ENCODE data around the gene HSD11B2.

Gene HSD11B2

DNA sequence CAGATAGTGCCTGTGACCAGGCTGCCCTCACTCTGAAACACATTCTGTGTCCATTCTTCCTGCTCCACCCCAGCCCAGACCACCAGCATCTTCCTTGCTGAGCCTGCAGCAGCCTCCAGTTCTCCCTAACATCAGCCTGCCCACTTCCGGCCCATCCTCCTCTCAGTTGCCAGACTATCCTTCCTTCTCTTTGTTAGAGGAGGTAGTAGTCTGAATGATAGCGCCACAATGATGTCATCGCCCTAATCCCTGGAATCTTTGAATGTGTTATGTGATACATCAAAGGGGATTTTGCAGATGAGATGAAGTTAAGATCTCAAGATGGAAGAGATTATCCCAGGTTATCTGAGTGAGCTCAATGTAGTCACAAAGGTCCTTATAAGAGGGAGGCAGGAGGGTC lies 11.4 kb upstream of the HSD11B2 start:
- CTCF ChIA-PET: interaction anchor here (1.0 kb wide), 1 partner anchor 141 kb away, joined by 3 read pairs; the partner anchor contains the start of gene PLEKHG4
- H3K4me3 ChIP-seq (ENCODE audit: low read depth, low read length): no peak overlapping the region
- DNase-seq (ENCODE audit: low read depth, low spot score): no peak
- TF ChIP-seq, protein P1, sequence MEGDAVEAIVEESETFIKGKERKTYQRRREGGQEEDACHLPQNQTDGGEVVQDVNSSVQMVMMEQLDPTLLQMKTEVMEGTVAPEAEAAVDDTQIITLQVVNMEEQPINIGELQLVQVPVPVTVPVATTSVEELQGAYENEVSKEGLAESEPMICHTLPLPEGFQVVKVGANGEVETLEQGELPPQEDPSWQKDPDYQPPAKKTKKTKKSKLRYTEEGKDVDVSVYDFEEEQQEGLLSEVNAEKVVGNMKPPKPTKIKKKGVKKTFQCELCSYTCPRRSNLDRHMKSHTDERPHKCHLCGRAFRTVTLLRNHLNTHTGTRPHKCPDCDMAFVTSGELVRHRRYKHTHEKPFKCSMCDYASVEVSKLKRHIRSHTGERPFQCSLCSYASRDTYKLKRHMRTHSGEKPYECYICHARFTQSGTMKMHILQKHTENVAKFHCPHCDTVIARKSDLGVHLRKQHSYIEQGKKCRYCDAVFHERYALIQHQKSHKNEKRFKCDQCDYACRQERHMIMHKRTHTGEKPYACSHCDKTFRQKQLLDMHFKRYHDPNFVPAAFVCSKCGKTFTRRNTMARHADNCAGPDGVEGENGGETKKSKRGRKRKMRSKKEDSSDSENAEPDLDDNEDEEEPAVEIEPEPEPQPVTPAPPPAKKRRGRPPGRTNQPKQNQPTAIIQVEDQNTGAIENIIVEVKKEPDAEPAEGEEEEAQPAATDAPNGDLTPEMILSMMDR (IDR thresholded peaks at IDR 0.05; ENCODE audit: insufficient read depth, low read length, missing control alignments): no peak
- POLR2A ChIA-PET: no interaction called here

DNA sequence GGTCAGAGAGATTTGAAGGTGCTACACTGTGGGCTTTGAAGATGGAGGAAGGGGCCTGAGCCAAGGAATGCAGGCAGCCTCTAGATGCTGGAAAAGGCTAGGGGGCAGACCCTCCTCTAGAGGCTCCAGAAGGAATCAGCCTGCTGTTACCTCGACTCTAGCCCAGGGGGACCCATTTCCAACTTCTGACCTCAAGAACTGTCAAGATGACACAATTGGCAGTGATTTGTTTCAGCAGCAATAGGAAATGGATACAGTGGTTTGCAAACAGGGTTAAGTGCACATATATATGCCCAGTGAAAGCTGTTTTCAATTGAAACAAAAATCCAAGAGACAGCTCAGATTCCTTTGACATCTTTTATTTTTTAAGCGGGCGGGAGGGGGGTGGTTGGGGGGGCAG lies 11.0 kb upstream of the HSD11B2 start:
- ChIA-PET POLR2A (interaction anchor here (0.6 kb wide), 1 partner anchor 82 kb away, joined by 4 read pairs; no protein-coding TSS in a partner anchor), CTCF (interaction anchor here (1.0 to 9.7 kb wide), 2 partner anchors 45 to 141 kb away, joined by 3 to 154 read pairs; partner anchors contain the start of gene PLEKHG4)
- no peak for DNase-seq (ENCODE audit: low read depth, low spot score)
- no peak overlapping the region for H3K4me3 ChIP-seq (ENCODE audit: low read depth, low read length)
- TF ChIP-seq, protein P1 (IDR thresholded peaks at IDR 0.05; ENCODE audit: insufficient read depth, low read length, missing control alignments): no peak

GRCh38 chr16:67421030-67421429 lies 9.9 kb upstream of the HSD11B2 start:
- TF ChIP-seq, protein P1 (IDR thresholded peaks at IDR 0.05; ENCODE audit: insufficient read depth, low read length, missing control alignments): no peak
- no peak for DNase-seq (ENCODE audit: low read depth, low spot score)
- ChIA-PET CTCF (interaction anchor here (1.3 to 9.7 kb wide), 4 partner anchors 11 to 160 kb away, joined by 3 to 154 read pairs (median 4); no protein-coding TSS in a partner anchor), POLR2A (interaction anchor here (0.7 kb wide), 1 partner anchor 403 kb away, joined by 4 read pairs; no protein-coding TSS in a partner anchor)
- H3K4me3 ChIP-seq (ENCODE audit: low read depth, low read length): no peak overlapping the region

GRCh38 chr16:67423015-67423414 lies 7.9 kb upstream of the HSD11B2 start:
- POLR2A ChIA-PET: no interaction called here
- TF ChIP-seq, protein P1 (IDR thresholded peaks at IDR 0.05; ENCODE audit: insufficient read depth, low read length, missing control alignments): no peak
- CTCF ChIA-PET: interaction anchor here (0.9 to 9.7 kb wide), 3 partner anchors 24 to 163 kb away, joined by 4 to 154 read pairs (median 15); no protein-coding TSS in a partner anchor
- DNase-seq (ENCODE audit: low read depth, low spot score): no peak
- no peak overlapping the region for H3K4me3 ChIP-seq (ENCODE audit: low read depth, low read length)

DNA sequence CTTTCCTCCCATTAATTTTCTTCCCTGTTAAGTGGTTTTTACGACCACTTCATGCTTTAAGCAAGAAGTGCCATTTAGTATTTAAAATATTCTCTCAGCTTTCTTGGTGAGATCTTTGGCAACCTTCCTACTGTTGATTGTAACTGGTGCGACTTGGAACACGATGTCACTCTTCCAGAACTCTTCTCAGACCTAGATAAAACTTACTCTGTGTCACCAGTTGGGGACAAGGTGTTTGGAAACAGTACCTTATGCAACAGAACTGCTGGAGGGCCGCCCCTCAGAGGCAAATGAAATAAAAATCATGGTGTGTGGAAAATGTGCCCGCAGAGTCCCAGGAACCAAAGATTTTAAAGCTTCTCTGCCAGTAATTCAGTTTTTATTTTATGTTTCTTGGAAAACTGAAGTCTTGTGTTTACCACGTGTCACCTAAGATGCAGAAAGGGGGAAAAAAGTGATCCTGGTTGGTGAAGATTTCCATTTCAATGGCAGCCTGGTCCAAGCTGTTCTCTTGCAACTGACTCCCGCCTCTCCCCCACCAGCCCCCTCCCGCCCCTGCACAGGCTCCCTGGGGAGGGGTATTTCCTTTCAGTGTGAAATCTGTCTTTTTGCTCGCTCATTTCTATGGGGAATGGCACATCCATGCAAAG lies 7.2 kb upstream of the HSD11B2 start:
- H3K4me3 ChIP-seq (ENCODE audit: low read depth, low read length): no peak overlapping the region
- ChIA-PET POLR2A (no interaction called here), CTCF (interaction anchor here (0.9 to 9.7 kb wide), 6 partner anchors 12 to 164 kb away, joined by 3 to 154 read pairs (median 12); no protein-coding TSS in a partner anchor)
- no peak for DNase-seq (ENCODE audit: low read depth, low spot score)
- TF ChIP-seq, protein P1 (IDR thresholded peaks at IDR 0.05; ENCODE audit: insufficient read depth, low read length, missing control alignments): no peak

DNA sequence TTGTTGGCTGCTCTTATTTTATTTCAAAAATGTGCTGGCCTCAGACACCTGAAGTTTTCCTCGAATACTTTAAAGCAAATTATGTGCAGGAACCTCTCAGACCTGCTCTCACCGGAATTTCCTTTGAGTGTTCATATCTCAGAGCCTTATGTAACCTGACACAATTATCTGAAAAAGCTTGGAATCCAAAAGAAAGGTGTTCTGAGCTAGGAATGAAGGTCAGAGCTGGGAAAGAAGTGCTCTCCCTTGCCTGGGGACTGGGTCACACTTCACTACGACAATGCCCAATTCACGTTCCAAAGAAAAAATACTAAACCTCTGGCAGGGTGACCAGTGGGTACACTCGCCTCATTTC lies 6.7 kb upstream of the HSD11B2 start:
- TF ChIP-seq, protein P1 (IDR thresholded peaks at IDR 0.05; ENCODE audit: insufficient read depth, low read length, missing control alignments): no peak
- ChIA-PET POLR2A (no interaction called here), CTCF (interaction anchor here (1.1 to 9.7 kb wide), 9 partner anchors 7 to 164 kb away, joined by 3 to 154 read pairs (median 38); partner anchors contain the start of gene ZDHHC1)
- DNase-seq (ENCODE audit: low read depth, low spot score): no peak
- H3K4me3 ChIP-seq (ENCODE audit: low read depth, low read length): no peak overlapping the region

Measured in AG04449 (cell line).